ENCODE data around the gene MILR1. TPM values are rescaled to one million over a fixed set of nuclear protein-coding genes. Genes with fewer than 3 reads are reported as not detected.

Gene MILR1
- polyA plus RNA-seq, 1 experiment: 0.75 TPM

DNA sequence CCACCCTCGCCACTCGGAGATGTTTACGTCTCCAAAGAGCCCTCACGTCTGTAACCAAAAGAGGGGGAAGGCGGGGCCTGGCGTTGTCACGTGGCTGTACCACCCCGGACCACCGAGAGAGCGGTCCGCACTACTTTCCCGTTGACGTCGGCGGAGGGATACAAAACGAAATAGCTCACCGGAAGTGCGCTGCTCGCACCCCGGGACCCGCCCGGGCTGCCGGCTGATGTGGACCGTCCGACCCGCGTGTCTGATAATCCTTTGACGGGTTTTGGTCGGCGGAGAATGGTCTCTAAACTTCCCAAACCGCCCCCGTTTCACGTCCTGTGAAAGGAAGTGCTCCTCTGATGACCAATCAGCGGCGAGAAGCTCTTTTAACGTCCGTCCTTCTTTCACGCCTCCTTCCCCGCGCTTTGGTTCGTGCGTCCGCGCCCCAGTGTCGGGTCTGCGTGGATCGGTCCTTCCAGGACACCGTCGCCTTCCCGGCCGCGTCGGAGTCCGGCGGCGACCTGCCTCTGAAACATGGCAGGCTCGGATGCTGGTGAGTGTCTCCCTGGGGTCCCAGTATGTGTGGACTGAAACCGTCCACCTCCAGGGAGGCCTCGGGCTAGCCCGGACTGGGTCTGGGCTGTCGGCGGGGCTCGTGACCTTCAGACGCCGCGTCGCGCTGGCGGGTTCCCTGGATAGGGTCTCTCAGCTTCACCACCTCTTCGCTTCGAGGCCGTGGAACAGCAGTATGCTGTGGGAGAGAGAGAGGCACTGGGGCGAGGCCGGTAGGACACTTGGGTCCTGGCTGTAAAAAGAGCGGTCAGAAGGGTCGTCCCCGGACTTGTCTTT lies 57.9 kb downstream of the MILR1 start, which contains the start of gene CEP95:
Gene CEP95 (plus strand): TSS at position 402 of the 837 bp plus-strand sequence. CDS start 121 bp downstream, at position 523.
- Histone ChIP-seq H3K4me3 (ENCODE audit: low read depth, low read length) (peak within 1 kb of the TSS; percentile 99), H3K36me3 (ENCODE audit: control insufficient read depth, insufficient read depth, low read length) (peaks cover 18% of the 10 kb centered on the region), H3K27me3 (ENCODE audit: control insufficient read depth, insufficient read depth, low read length) (no peaks in the 10 kb centered on the region)
- TF ChIP-seq CTCF (IDR thresholded peaks at IDR 0.05; ENCODE audit: insufficient read depth, low read depth, low read length): no peak
- ChIA-PET POLR2A (interaction anchor here (0.6 to 1.2 kb wide), 7 partner anchors 10 to 1142 kb away, joined by 3 to 9 read pairs (median 4); partner anchors contain the start of gene POLG2), CTCF (interaction anchor here (1.1 to 7.5 kb wide), 5 partner anchors 14 to 87 kb away, joined by 3 to 33 read pairs (median 10); no protein-coding TSS in a partner anchor)
- DNase-seq (ENCODE audit: low read depth): peak; percentile 80

DNA sequence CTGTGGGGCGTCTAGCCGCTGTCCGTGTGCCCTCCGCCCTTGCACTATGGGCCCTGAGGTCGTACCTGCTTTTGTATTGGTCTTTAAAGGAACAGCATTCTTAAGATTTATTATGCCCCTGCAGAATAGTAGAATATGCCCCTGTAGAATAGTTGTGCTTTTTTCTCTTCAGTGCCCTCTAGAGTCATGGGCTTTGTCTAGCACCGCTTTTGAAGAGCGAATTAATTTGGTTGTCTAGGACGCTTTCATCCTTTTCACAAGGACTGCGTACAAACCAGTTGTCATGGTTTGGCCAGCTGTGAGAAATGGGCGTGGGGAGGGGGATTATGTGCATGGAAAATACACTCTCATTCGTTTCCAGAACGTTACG lies 58.5 kb downstream of the MILR1 start:
- peak overlapping the region; percentile 99 for H3K4me3 ChIP-seq (ENCODE audit: low read depth, low read length)
- peak; percentile 57 for TF ChIP-seq CTCF (IDR thresholded peaks at IDR 0.05; ENCODE audit: insufficient read depth, low read depth, low read length)
- ChIA-PET POLR2A (interaction anchor here (0.7 to 1.2 kb wide), 2 partner anchors 150 to 172 kb away, joined by 3 to 6 read pairs; no protein-coding TSS in a partner anchor), CTCF (interaction anchor here (0.8 to 7.5 kb wide), 8 partner anchors 8 to 88 kb away, joined by 3 to 33 read pairs (median 4); partner anchors contain the start of gene POLG2)
- H3K36me3 ChIP-seq (ENCODE audit: control insufficient read depth, insufficient read depth, low read length): peaks cover 13% of the 10 kb centered on the region
- peak; percentile 17 for DNase-seq (ENCODE audit: low read depth)
- no peaks in the 10 kb centered on the region for H3K27me3 ChIP-seq (ENCODE audit: control insufficient read depth, insufficient read depth, low read length)

DNA sequence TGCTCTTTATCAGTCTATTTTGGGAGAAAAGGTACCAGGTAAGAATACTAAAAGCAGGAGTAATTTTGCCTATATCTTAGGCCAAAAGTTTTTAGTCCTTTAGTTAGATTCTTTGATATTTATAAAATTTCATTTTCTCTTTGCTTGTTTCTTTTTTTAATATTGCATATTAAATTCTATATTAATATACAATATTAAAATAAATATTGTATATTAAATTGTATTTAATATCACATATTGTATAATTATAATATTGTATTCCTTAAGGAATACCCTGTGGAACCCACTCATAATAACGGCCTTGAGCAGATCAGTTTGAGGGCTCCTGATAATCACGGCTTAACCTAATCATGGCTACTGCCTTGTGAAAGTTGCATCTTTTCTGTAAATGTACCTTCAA lies 59.8 kb downstream of the MILR1 start:
- TF ChIP-seq CTCF (IDR thresholded peaks at IDR 0.05; ENCODE audit: insufficient read depth, low read depth, low read length): no peak
- DNase-seq (ENCODE audit: low read depth): no peak
- Histone ChIP-seq H3K4me3 (ENCODE audit: low read depth, low read length) (peak overlapping the region; percentile 99), H3K27me3 (ENCODE audit: control insufficient read depth, insufficient read depth, low read length) (no peaks in the 10 kb centered on the region), H3K36me3 (ENCODE audit: control insufficient read depth, insufficient read depth, low read length) (peaks cover 6% of the 10 kb centered on the region)
- ChIA-PET POLR2A (no interaction called here), CTCF (no interaction called here)

DNA sequence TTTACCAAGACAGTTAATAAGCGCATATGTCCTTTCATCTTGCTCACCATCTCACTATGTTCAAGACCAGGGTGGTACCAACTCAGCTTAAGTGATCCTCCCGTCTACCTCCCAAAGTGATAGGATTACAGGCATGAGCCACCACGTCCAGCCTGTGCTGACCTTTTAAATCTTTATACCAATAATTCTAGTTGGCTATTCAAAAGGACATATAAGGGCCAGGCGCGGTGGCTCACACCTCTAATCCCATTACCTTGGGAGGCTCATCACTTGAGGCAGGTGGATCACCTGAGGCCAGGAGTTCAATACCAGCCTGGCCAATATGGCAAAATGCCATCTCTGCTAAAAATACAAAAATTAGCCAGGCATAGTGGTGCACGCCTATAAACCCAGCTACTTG lies 60.3 kb downstream of the MILR1 start:
- POLR2A ChIA-PET: no interaction called here
- no peak for TF ChIP-seq CTCF (IDR thresholded peaks at IDR 0.05; ENCODE audit: insufficient read depth, low read depth, low read length)
- CTCF ChIA-PET: interaction anchor here (0.6 kb wide), 1 partner anchor 231 kb away, joined by 3 read pairs; no protein-coding TSS in a partner anchor

GRCh38 chr17:64515419-64515818 lies 66.5 kb downstream of the MILR1 start:
- DNase-seq (ENCODE audit: low read depth): no peak
- ChIA-PET POLR2A (no interaction called here), CTCF (interaction anchor here (1.1 kb wide), 1 partner anchor 96 kb away, joined by 4 read pairs; no protein-coding TSS in a partner anchor)
- no peaks in the 10 kb centered on the region for H3K27me3 ChIP-seq (ENCODE audit: control insufficient read depth, insufficient read depth, low read length)
- TF ChIP-seq CTCF (IDR thresholded peaks at IDR 0.05; ENCODE audit: insufficient read depth, low read depth, low read length): no peak
- H3K36me3 ChIP-seq (ENCODE audit: control insufficient read depth, insufficient read depth, low read length): peaks cover 12% of the 10 kb centered on the region
- no peak overlapping the region for H3K4me3 ChIP-seq (ENCODE audit: low read depth, low read length)

More for the DNA sequence above, 60.3 kb downstream of the MILR1 start:
- DNase-seq (ENCODE audit: low read depth): no peak
- Histone ChIP-seq H3K36me3 (ENCODE audit: control insufficient read depth, insufficient read depth, low read length) (peaks cover 4% of the 10 kb centered on the region), H3K27me3 (ENCODE audit: control insufficient read depth, insufficient read depth, low read length) (no peaks in the 10 kb centered on the region), H3K4me3 (ENCODE audit: low read depth, low read length) (no peak overlapping the region)
